Measurements from ENCODE around the gene DOK7.

Gene DOK7, protein sequence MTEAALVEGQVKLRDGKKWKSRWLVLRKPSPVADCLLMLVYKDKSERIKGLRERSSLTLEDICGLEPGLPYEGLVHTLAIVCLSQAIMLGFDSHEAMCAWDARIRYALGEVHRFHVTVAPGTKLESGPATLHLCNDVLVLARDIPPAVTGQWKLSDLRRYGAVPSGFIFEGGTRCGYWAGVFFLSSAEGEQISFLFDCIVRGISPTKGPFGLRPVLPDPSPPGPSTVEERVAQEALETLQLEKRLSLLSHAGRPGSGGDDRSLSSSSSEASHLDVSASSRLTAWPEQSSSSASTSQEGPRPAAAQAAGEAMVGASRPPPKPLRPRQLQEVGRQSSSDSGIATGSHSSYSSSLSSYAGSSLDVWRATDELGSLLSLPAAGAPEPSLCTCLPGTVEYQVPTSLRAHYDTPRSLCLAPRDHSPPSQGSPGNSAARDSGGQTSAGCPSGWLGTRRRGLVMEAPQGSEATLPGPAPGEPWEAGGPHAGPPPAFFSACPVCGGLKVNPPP

DNA sequence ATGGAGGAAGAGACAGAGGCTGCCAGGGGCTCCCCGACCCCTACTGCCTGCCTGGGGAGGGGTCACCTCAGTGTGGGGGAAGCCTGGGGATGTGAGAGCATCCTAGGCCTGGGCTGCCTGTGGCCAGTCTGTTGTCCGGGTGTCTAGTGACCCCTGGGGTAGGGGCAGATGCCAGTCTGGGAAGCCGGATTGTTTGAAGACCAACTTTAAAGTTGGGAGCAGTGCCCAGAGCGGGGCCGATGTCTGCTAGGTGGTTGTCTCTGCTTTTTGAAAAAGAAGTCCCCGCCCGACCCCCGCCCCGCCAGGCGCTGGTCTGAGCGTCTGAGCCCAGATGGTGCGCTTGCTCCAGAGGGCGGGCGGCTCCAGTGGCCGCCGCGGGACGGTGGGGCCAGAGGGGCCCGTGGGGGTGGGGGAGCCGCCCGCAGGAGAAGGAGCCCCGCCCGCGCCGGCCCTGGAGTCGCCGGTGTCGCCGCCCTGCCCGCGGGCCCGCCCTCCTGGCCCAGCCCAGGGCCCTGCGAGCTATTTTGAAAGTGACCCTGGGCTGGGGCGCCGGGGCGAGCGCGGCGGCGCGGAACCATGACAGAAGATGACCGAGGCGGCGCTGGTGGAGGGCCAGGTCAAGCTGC lies at the start of gene DOK7:
DOK7 (plus strand) TSS at position 517 of the 626 bp plus-strand sequence; CDS start at position 587, 70 bp downstream.
- DNase-seq, result no peak

DNA sequence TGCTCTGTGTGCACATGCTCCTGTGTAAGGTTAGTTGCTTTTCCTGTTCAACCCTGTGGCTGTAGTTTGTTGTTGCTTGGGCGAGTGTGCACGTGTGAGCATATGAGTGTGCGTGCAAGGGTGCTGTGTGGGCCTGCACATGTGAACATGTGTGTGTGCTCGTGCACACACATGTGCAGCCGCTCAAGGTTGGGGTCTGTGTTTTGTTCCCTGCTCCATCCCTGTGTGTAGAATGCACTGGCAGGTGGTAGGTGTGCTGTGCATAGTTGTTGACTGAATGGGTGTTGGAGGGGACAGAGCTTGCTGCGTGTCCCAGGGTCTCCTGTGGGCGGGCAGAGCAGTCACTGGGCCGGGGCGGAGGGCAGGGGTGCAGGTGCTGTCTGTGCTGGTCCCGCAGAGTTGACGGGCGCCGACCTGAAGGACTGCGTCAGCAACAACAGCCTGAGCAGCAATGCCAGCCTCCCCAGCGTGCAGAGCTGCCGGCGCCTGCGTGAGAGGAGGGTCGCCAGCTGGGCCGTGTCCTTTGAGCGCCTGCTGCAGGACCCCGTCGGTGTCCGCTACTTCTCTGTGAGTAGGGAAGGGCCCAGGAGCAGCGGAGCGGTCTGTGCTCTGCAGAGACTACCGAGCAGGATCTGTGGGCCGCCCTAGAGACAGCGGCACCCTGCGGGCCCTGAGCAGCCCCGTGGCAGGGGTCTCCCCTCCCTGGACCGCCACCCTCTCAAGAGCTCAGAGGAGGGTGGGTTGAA lies 49.3 kb upstream of the DOK7 start:
- no peak for DNase-seq

DNA sequence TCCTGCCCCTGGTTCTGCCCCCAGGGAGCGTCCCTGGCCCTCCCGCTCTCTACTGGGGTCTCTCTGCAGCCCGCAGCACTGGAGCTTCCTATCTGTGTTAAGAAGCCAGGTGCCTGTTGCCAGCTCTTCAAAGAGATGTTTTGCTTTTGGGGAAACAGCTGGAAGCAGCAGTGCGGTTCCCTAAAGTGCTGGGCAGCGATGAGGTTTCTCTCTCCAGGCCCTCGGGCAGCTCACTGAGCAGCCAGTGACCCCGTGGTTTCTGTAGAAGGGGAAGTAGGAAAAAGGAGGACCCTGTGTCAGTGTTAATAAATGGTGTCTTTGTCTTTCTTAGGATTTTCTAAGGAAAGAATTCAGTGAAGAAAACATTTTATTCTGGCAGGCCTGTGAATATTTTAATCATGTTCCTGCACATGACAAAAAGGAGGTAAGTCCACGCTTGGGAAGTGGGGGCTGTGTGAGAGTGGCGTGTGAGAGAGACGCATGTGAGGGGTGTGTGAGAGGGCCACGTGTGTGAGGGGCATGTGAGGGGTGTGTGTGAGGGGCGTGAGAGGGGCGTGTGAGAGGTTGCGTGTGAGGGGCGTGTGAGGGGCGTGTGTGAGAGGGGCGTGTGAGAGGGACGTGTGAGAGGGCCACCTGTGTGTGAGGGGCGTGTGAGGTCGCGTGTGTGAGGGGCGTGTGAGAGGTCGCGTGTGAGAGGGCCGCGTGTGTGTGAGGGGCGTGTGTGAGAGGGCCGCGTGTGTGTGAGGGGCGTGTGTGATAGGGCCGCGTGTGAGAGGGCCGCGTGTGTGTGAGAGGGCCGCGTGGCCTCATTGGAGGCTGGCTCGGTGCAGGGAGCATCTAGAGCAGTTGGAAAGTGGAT lies 48.5 kb upstream of the DOK7 start:
- no peak for DNase-seq

DNA sequence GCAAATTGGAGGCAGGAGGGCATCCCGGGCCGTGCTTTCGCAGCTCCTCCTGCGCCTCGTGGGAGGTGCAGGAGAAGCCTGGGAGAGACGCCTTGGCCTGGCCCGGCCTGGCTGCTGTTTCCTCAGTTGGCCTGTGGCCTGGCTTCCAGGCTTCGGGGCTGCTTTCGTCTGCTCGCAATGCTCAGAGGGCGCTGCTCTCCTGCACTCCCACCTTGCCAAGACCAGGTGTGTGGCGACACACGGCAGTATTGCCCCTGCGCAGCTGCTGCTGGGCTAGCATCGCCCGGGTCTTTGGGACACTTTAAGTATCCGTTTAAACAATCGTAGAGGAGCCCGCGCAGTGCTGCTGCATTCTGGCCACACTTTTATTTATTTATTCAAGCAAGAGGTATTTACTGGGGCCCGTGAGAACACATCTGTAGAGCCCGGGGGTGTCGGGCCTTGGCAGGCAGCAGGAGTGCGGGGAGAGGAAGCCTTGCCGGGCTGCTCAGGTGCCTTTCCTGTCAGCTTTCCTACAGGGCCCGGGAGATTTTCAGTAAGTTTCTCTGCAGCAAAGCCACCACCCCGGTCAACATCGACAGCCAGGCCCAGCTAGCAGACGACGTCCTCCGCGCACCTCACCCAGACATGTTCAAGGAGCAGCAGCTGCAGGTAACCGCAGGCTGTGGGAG lies 47.5 kb upstream of the DOK7 start:
- DNase-seq, result no peak

DNA sequence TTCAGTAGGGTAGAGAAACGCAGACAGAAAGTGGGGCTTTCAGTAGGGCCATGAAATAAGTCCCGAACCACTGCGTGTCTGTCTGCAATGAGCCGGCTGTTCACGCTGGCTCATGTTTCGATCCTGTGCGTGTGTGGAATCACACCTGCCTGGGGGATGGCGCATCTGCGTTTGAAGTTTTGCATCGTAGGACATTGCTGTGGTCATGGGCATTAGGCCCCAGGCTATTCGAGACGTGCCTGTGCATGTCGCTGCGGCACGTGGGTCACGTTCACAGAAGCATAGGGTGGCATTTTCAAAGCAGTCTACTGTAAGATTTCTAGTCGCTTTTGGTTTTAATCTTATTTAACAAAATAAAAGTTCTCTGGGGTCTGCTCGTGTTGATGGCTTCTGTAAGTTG lies 46.8 kb upstream of the DOK7 start:
- DNase-seq, result no peak

DNA sequence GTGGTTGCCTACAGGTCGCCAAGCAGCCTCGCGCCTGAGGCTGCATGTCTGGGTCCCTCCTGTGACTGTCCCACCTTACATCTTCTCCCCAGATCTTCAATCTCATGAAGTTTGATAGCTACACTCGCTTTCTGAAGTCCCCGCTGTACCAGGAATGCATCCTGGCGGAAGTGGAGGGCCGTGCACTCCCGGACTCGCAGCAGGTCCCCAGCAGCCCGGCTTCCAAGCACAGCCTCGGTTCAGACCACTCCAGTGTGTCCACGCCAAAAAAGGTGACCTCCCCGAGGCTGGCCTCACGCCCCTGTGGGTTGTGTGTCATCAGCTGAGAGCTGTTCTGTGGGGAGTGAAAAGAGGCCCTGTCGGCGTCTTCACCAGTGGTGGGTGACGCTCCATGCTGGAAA lies 46.3 kb upstream of the DOK7 start:
- DNase-seq, result no peak

DNA sequence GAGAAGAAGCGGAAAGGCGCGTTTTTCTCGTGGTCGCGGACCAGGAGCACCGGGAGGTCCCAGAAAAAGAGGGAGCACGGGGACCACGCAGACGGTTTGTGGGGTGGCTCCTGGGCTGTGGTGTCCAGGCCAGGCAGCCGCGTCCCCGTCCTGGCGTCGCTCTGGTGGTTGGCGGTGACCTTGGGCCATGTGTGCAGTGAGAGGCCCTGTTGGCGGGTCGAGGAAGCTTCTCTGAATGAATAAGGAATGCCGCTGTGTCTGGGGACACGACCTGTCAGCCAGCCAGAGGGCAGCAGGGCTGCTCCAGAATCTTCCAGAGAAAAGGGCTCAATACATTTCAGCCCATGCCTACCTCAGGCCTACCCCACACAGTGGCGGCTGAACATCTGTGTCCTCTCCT lies 45.7 kb upstream of the DOK7 start:
- no peak for DNase-seq

DNA sequence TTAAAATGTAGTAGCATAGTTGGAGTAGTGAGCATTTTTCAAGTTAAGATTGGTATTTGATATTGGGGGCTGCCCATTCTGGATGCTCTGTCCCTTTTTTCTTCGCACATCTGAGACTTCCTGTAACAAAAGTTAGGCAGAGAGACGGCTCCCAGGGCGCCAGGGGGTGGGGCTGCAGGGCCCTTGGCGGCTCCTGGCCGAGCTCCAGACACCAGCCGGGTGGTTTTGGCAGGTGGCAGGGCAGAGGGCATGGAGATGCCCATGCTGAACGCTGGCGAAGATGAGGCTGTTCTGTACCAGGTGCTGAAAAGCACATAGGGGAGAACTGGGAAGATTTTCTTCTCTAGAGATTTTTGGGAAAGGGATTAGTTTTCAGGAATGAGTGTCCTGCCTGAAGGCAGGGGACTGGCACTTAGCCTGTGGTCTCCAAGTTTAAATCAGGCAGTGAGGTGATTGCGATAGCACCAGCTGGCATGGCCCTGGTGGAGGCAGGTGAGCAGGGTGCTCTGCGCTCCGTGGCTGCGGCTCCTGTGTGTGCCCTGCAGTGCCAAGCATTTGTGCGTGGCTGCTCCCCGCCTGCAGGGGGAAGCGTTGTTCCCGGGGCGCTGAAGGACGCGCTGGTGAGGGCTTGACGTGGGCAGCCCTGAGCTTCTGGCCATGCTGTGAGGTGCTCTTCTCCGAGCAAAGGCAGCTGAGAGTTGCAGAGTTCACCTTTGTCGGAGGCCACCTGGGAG lies 44.9 kb upstream of the DOK7 start:
- no peak for DNase-seq

DNA sequence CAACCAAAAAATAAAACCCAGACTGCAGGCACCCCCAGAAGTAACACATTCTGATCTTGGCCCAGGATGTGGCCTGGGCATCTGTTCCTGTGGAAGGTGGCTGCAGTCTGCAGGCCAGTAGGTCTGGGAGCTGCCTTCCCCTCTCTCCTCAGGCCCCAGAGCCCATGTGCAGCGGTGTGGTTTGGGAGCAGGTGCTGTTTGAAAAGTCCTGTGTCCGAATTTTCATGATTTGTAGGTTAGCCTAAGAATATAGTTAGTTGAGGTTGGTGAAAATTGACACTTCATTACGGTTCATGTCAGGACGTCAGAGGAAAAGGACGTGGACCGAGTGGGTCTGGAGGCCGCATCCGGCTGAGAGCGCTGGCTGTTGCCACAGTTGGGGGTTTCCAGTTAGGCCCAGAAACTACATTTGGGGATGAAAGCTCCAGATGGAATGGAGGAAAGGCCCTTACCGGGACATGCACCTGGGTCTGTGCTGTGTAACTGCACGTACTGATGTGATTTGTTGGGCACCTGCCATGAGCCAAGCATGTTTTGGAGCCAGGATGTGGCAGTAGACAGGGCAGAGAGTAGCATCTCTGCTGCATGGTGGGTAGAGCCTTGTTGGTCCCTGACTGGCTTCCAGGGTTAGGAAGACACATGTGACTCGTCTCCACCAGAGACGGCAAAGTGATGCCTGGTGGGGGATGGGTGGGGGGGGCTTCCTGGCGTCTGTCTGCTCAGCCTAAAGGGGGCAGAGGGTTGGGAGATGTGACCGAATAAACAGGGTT lies 43.1 kb upstream of the DOK7 start:
- no peak for DNase-seq

DNA sequence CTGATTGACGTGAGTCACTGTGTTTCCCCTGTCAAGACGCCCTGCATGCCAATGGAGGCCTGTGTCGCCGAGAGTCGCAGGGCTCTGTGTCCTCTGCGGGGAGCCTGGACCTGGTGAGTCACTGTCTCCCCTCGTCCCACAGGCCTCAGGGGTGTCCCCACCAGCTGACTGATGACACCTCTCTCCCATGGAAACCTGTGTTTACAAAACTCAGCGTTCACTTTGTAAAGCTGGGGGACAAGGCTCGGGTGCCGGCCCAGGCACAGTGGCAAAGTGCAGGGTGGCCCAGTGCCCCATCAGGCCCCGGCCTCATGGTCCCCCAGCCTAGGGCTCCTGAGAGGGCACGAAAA lies 42.5 kb upstream of the DOK7 start:
- DNase-seq, result no peak

DNA sequence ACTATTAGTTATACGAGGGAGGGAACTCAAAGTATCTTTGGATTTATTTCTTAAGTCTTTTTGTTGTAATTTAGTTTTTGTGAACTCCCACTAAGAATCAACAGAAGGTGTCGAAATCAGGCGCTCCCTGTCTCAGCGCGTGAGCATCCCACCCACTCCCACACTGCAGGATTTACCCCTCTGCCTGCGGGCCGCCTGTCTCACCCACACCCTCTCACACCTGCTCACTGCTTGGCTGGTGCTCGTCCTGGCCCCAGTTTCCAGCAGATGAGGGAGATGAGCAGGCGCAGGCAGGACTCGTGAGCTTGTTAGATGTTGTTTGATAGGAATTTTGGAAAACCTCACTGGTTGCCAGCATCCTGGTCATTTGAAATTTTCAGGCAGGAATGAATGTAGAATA lies 42.1 kb upstream of the DOK7 start:
- no peak for DNase-seq

DNA sequence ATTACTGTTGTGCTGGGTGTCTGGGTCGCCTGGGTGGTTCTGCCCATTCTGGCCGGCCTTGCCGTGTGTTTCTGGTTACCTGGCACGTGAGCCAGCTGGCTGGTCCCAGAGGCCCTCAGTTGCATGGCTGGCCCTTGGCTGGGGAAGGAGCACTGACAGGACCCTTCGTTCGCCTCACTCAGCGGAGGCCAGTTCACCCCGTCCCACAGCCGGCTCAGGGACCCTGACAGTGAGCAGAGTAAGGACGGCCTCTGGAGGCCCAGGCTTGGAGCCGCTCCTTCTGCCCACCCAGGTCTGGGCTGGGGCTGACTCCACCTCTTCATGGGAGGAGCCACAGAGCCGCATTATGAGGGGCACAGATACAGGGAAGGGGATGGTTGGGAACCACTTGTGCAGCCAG lies 41.6 kb upstream of the DOK7 start:
- no peak for DNase-seq

DNA sequence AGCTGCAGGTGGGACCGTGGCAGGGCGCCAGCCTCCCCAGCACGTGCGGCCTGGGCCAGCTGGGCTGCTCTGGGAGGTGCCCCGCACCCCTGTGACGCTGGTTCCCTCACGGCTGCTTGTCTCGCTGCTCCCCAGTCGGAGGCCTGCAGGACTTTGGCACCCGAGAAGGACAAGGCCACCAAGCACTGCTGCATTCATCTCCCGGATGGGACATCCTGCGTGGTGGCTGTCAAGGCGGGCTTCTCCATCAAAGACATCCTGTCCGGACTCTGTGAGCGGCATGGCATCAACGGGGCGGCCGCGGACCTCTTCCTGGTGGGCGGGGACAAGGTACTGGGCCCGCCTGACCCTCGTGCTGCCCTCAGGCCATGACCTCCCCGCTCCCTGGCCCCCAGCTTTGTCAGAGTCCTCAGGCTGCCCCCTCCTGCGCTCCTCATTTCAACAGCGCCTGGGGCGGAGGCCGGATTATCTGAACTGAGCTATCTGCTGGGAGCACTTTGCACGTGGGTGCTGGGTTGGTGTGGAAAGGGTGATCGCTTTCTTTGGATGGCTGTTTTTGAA lies 40.8 kb upstream of the DOK7 start:
- DNase-seq, result no peak

DNA sequence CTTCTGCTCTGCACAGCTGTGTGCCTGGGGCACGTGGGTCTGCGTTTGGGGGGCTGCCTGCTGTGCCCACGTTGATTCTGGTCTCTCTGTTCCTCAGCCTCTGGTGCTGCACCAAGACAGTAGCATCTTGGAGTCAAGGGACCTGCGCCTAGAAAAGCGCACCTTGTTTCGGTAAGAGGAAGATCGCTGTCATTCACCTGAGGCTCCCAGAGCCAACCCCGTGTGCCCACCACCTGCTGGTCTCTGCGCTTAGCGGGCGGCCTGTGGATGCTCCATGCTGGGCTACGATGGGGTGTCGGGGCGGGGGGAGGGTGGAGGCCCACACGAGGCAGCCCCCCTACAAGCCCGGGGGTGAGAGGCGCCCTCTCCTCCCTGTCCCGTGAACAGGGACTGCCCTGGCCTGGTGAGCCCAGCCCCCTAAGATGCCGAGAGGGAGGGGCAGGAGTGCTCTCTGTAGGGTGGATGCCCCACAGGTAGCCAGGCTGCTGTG lies 40.3 kb upstream of the DOK7 start:
- no peak for DNase-seq

DNA sequence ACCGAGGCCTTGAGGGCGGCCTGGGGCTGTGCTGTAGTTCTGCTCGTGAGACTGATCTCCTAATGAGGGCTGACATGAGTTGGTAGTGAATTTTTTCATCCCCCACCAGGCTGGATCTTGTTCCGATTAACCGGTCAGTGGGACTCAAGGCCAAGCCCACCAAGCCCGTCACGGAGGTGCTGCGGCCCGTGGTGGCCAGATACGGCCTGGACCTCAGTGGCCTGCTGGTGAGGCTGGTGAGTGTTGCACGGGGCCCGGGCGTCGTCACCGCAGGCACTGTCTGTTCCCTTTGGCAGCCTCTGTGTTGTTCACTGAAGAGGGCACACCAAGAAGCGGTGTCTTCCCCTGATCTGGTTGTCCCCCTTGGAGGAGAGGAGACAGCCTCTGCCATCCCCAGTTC lies 39.7 kb upstream of the DOK7 start:
- DNase-seq, result no peak

DNA sequence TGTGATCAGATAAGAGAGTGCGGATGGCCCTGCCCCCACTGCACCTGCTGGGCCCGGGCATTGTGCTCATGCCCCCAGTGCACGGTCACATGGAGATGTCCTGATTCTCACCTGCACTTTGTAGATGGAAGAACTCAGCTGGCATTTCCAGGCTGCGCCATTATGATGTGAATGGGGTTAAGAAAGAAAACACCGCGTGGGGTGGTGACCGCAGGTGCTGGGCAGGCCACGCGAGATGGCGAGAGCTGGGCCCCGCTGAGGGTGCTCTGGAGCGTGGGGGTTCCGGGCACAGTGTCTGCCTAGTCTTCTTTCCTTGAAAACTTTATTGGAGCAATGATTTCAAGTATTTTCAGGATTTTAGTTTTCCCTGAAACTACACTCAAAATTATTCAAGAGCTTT lies 39.2 kb upstream of the DOK7 start:
- DNase-seq, result no peak

DNA sequence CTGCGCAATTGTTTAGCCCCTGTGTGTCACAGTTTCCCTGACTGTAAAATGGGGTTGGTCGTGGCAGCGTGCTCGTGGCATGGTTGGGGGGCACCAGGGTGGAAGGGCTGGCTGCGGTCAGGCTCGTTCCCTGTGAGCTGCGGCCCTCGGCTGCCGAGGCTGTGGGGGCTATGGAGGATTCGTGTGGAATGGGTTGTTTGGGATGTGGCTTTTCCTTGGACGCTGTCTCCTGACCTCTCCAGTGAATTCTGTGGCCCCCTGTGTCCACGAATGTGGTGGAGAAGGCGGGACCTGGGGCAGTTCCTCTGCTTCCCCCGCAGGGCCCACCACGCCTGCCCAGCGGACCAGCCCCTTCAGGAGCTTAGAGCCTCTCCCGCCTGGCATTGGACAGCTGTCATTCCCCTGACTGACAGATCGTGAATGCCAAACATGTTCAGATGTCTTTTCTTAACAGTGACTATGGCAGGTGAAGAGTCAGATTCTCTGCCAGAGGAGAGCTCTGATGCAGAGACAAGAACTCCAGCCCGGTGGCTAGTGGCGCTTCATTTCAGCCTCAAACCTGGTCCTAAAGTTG lies 38.5 kb upstream of the DOK7 start:
- DNase-seq, result no peak

DNA sequence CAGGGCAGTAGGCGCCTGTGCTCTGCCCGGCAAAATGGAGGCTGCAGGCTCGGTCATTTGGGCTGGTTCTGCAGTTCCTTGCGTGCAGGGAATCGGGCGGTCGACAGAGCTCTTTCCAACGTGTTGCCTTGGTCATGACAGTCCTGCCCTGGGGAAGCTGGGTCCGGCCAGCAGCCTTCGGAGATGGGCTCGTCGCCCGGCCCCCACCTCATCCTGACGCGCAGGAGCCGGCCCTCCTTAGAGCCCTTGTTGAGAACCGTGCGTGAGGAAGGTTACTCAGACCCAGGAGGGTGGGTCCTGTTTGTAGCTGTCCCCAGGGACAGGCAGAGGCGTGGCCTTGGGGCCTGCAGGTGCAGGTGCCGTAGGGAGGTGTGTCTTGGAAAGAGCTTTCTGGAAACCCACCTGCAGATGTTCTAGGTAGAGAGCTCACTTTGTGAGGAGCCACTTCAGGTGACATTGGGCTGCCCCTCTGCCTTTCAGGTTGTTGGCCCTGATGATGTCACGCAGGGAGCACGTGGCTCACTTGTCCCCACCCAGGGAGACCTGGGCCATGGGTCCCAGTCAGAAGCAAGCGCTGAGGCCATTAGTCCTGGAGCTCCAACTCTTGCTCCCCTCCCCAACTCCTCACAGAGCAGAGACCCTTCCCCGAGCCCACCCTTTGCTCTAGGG lies 36.5 kb upstream of the DOK7 start:
- no peak for DNase-seq

DNA sequence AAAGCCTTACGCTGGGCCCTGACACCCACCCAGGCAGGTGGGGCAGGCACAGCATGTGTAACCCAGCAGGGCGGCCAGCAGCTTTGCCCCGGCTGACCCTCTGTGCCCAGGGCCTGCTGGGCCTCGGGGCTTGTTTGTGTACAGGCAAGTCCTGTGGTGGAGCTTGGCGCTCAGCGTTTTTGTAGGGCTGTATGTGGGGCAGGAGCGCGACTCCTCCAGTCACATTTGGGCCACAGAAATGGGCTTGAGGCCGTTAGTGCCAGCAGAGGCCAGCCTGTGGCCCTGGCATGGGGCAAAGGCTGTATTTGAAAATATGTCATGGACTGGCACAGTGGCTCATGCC lies 36.0 kb upstream of the DOK7 start:
- DNase-seq, result no peak

Data from cortex of kidney (tissue), 1 donor.